ENCODE results near the gene TMEM132C.

DNA sequence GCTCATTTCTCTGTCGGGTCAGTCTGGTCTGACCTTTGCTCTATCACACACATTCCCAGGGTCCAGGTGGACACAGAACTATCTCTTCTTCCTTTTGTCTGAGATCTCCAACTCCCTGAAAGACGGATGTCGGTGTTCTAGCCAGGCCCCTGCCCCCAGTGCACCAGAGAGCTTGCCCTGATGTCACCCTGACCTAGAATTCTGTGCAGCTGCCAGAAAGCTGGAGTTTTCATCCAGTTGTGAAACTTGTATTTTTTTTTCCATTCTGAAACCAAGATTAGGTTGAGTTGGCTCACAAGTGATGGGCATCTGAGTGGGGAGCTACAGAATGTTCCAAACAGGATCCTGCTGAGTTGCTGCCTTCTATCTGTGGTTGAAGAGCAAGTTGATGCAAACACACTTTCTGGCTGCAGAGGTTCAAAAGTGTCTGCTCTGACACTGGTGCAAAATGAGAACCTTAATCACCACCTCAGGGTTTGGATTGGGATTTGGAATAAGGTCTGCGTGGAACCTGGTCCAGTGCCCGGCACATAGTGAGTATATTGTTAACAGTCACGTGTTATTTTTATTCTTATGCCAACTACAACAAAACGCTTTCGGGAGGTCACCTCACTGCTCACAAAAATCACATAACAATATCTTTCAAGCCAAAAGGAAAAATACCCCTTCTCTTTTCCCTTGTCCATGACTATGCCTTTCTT lies 345.3 kb downstream of the TMEM132C start:
- TF ChIP-seq EZH2 (IDR thresholded peaks at IDR 0.05), result no peak
- TF ChIP-seq, protein P1, sequence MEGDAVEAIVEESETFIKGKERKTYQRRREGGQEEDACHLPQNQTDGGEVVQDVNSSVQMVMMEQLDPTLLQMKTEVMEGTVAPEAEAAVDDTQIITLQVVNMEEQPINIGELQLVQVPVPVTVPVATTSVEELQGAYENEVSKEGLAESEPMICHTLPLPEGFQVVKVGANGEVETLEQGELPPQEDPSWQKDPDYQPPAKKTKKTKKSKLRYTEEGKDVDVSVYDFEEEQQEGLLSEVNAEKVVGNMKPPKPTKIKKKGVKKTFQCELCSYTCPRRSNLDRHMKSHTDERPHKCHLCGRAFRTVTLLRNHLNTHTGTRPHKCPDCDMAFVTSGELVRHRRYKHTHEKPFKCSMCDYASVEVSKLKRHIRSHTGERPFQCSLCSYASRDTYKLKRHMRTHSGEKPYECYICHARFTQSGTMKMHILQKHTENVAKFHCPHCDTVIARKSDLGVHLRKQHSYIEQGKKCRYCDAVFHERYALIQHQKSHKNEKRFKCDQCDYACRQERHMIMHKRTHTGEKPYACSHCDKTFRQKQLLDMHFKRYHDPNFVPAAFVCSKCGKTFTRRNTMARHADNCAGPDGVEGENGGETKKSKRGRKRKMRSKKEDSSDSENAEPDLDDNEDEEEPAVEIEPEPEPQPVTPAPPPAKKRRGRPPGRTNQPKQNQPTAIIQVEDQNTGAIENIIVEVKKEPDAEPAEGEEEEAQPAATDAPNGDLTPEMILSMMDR (IDR thresholded peaks at IDR 0.05), result no peak
- TF ChIP-seq EZH2phosphoT487 (IDR thresholded peaks at IDR 0.05), result no peak
